HepG2 (cell line): ENCODE measurements around the gene HSD17B2. TPM values are rescaled to one million over a fixed set of nuclear protein-coding genes. Genes with fewer than 3 reads are reported as not detected.

Experiments used
- BCL6 ChIP-seq: IDR thresholded peaks from 2 replicates; pipeline ENCODE4 v1.6.1; 2016; ENCODE audit warnings: missing genetic modification reagents, missing compliant biosample characterization
- CREM ChIP-seq, 2 experiments: sonication (generic) in 1 of 2; formaldehyde crosslinking in 1 of 2; IDR thresholded peaks; 2 replicates each; pipeline versions ENCODE4 v1.4.0 to v1.6.1; 2016 to 2020; ENCODE audit warnings: antibody characterized with exemption in 1 of 2, mild to moderate bottlenecking in 1 of 2, missing genetic modification reagents in 1 of 2
- ELF3 ChIP-seq: IDR thresholded peaks from 2 replicates; pipeline ENCODE4 v1.6.1; 2016; ENCODE audit warnings: missing genetic modification reagents, missing compliant biosample characterization
- FOXM1 ChIP-seq: sonication (generic); formaldehyde crosslinking; IDR thresholded peaks from 2 replicates; pipeline ENCODE4 v1.5.0; 2020; ENCODE audit warnings: missing genetic modification reagents
- GATAD2A ChIP-seq: IDR thresholded peaks from 2 replicates; pipeline ENCODE4 v1.6.1; 2016
- GLMP ChIP-seq: sonication (generic); formaldehyde crosslinking; IDR thresholded peaks from 2 replicates; pipeline ENCODE4 v1.9.0; 2021; ENCODE audit warnings: missing genetic modification reagents, mild to moderate bottlenecking, borderline replicate concordance
- ISL2 ChIP-seq: sonication (generic); formaldehyde crosslinking; IDR thresholded peaks from 2 replicates; pipeline ENCODE4 v1.5.0; 2020; ENCODE audit warnings: missing genetic modification reagents
- KDM5B ChIP-seq: sonication (generic); formaldehyde crosslinking; IDR thresholded peaks from 2 replicates; pipeline ENCODE4 v1.4.0; 2020; ENCODE audit warnings: missing genetic modification reagents, mild to moderate bottlenecking, borderline replicate concordance
- KDM6A ChIP-seq: IDR thresholded peaks from 2 replicates; pipeline ENCODE4 v1.6.1; 2016; ENCODE audit warnings: low read depth
- MED1 ChIP-seq: sonication (generic); formaldehyde crosslinking; IDR thresholded peaks from 2 replicates; pipeline ENCODE4 v1.4.0; 2020; ENCODE audit warnings: missing genetic modification reagents
- MEF2D ChIP-seq: sonication (generic); formaldehyde crosslinking; IDR thresholded peaks from 2 replicates; pipeline ENCODE4 v1.5.1; 2020; ENCODE audit warnings: mild to moderate bottlenecking, missing genetic modification reagents
- PAXIP1 ChIP-seq: sonication (generic); formaldehyde crosslinking; conservative IDR thresholded peaks from 2 replicates; pipeline ENCODE4 v1.4.0; 2020; ENCODE audit warnings: mild to moderate bottlenecking, missing genetic modification reagents, moderate library complexity
- POGK ChIP-seq: sonication (generic); formaldehyde crosslinking; conservative IDR thresholded peaks from 2 replicates; pipeline ENCODE4 v1.8.0; 2022; ENCODE audit warnings: mild to moderate bottlenecking, moderate library complexity, missing genetic modification reagents
- SALL1 ChIP-seq: sonication (generic); formaldehyde crosslinking; IDR thresholded peaks from 2 replicates; pipeline ENCODE4 v1.8.0; 2022; ENCODE audit warnings: mild to moderate bottlenecking, missing genetic modification reagents
- SMAD3 ChIP-seq: sonication (generic); formaldehyde crosslinking; IDR thresholded peaks from 2 replicates; pipeline ENCODE4 v1.4.0; 2020; ENCODE audit warnings: missing genetic modification reagents
- TAF15 ChIP-seq: fragments of 200-400 bp; formaldehyde crosslinking; IDR thresholded peaks from one replicate; pipeline ENCODE4 v1.6.1; 2018; ENCODE audit warnings: mild to moderate bottlenecking, low read depth, low read length; ENCODE audit not compliant: poor library complexity, severe bottlenecking
- ZNF280D ChIP-seq: sonication (generic); formaldehyde crosslinking; IDR thresholded peaks from 2 replicates; pipeline ENCODE4 v1.5.1; 2020; ENCODE audit warnings: mild to moderate bottlenecking, missing genetic modification reagents
- ZNF383 ChIP-seq: sonication (generic); formaldehyde crosslinking; IDR thresholded peaks from 2 replicates; pipeline ENCODE4 v1.4.0; 2020; ENCODE audit warnings: missing genetic modification reagents, mild to moderate bottlenecking, borderline replicate concordance
- ZNF546 ChIP-seq: sonication (generic); formaldehyde crosslinking; conservative IDR thresholded peaks from 2 replicates; pipeline ENCODE4 v1.8.1; 2023; ENCODE audit warnings: mild to moderate bottlenecking, missing genetic modification reagents
- ZNF562 ChIP-seq: sonication (generic); formaldehyde crosslinking; IDR thresholded peaks from 2 replicates; pipeline ENCODE4 v1.8.0; 2022; ENCODE audit warnings: missing genetic modification reagents, borderline replicate concordance
- ZNF740 ChIP-seq: sonication (generic); formaldehyde crosslinking; IDR thresholded peaks from 2 replicates; pipeline ENCODE4 v1.4.0; 2020; ENCODE audit warnings: missing genetic modification reagents
- polyA plus RNA-seq, 8 experiments: library from polyadenylated mRNA; depleted of rRNA in 3 of 8; stranded (reverse) in 7 of 8; unstranded in 1 of 8; fragments of >200 nt; fragmentation: Illumina TruSeq in 4 of 8; extraction: Trizol in 4 of 8; gene quantifications; 2 replicates each; pipeline versions ENCODE4 v1.2.1 to v1.2.3, GENCODE V29; 2011 to 2016; ENCODE audit warnings: low read depth in 4 of 8, missing spikeins in 1 of 8, mixed read lengths in 1 of 8; ENCODE audit not compliant: insufficient read depth in 1 of 8
- total RNA-seq, 5 experiments: library from RNA; depleted of rRNA; stranded (reverse); fragments of >200 nt; fragmentation: Illumina TruSeq; extraction: Trizol; gene quantifications; 2 replicates each; pipeline ENCODE4 v1.2.3, GENCODE V29; 2016; ENCODE audit warnings: low read depth in 1 of 5

Gene HSD17B2
- total and polyA plus RNA-seq, 2 of the 13 experiments (the other 11 are each of a cell fraction or from before 2014, with no cell fraction given), result 26.3 to 69.3 TPM

- TF ChIP-seq POGK (CRISPR knock-in tag) (no peak), PAXIP1 (CRISPR knock-in tag) (peak; percentile 53; the same call in 1 of the 2 replicates), ELF3 (CRISPR knock-in tag) (0 out of 2 replicates have a peak, but pooled peaks have one; percentile 19), BCL6 (peak; percentile 80), TAF15 (no peak), ZNF562 (CRISPR knock-in tag) (no peak), ZNF383 (CRISPR knock-in tag) (no peak), MED1 (peak; percentile 49), GLMP (CRISPR knock-in tag) (no peak), MEF2D (CRISPR knock-in tag) (0 out of 2 replicates have a peak, but pooled peaks have one; percentile 30), FOXM1 (CRISPR knock-in tag) (0 out of 2 replicates have a peak, but pooled peaks have one; percentile 76), SMAD3 (CRISPR knock-in tag) (0 out of 2 replicates have a peak, but pooled peaks have one; percentile 29), ISL2 (CRISPR knock-in tag) (no peak), ZNF740 (CRISPR knock-in tag) (no peak), SALL1 (CRISPR knock-in tag) (peak; percentile 80), ZNF280D (CRISPR knock-in tag) (peak; percentile 58; the same call in 1 of the 2 replicates), CREM (IDR thresholded peaks at IDR 0.05) (peak; percentile 49), CREM (CRISPR knock-in tag; IDR thresholded peaks at IDR 0.05) (no peak), ZNF546 (CRISPR knock-in tag) (no peak), KDM6A (0 out of 2 replicates have a peak, but pooled peaks have one; percentile 29), GATAD2A (CRISPR knock-in tag) (peak; percentile 96), KDM5B (CRISPR knock-in tag) (no peak)
Measured at GRCh38 chr16:82062645-82063058, 27.6 kb downstream of the HSD17B2 start (continued).
